Stimulated activated CD8-positive, alpha-beta memory T cell treated with anti-CD3 and anti-CD28 coated beads, Interleukin-15, amount 100 ng/mL, for 1 hour (primary cell): ENCODE data around the gene INSIG2.

Experiments used
- DNase-seq: peaks from one replicate; pipeline ENCODE4 v3.0.0-alpha.2; 2020; ENCODE audit warnings: low read depth

The INSIG2 gene

DNA sequence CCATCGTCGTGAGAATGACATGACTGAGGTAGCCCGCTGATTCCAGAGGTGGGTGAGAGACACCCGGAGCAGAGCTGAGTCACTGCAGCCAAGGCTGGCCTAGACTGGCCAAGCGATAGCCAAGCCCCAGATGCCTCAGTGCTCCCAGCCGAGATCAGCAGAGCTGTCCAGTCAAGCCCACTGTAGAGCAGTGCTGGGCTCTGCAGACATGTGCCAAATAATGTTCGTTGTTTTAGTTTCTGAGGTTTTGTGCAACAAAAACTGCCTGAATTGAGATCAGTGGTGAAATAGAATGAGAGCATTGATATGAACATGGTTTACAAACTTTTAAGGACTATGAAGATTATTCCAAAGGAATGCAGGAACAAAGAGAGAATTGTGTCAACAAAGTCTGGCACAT lies 42.1 kb downstream of the INSIG2 start:
- DNase-seq: no peak

DNA sequence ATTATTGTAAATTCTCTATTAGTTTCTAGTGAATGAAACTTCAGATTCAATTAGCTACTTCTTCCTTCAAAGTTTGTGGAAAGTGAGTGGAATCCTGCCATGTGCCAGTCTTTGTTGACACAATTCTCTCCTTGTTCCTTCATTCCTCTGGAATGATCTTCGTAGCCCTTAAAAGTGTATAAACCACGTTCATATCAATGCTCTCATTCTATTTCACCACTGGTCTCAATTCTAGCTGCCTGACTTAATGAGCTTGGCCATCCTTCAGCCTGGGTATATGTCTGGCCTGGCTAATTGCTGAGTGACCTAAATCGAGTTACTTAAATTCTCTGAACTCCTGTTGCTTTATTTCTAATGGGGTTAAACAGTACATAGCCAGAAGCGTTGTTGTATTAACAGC lies 43.5 kb downstream of the INSIG2 start:
- no peak for DNase-seq

DNA sequence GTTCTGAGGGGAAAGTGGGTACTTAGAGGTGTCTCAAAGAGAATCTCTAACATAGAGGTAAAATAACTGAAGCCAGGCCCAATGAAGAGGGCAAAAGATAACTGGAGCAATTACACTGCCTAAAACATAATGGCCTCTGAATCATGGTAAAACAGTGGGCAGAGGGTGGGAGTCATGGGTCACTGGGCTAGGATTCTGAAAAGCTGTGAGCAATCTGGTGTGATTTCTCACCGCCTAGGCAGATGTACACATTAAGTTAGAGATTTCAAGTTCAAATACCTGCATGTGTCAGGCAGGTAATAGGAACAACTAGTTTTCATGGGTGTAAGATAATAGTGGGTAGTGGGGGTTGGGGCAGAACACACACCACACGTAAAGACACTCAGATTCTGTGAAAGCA lies 45.6 kb downstream of the INSIG2 start:
- no peak for DNase-seq

GRCh38 chr2:118134650-118135049 lies 46.4 kb downstream of the INSIG2 start:
- no peak for DNase-seq

- no peak for DNase-seq
Observed at GRCh38 chr2:118145207-118145606, 56.9 kb downstream of the INSIG2 start.

DNA sequence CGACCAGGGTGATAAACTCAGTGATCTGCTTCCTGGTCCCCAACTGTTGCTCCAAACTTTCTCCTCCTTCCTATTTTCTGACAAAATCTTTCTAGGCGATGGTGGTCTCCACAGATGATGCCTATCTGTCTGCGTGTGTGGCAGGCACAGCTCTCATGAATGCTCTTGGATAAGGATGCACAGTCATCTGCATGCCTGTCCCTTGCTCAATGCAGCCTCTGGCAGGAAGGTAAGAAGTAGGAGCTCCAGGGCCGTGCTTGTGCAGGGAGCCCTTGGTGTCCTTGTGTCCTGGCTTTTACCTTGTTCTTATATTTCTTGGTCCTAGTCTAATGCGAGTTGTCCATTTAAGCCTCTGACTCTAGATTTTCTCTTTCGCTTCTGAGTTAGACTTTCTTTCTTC lies 57.5 kb downstream of the INSIG2 start:
- DNase-seq: no peak

DNA sequence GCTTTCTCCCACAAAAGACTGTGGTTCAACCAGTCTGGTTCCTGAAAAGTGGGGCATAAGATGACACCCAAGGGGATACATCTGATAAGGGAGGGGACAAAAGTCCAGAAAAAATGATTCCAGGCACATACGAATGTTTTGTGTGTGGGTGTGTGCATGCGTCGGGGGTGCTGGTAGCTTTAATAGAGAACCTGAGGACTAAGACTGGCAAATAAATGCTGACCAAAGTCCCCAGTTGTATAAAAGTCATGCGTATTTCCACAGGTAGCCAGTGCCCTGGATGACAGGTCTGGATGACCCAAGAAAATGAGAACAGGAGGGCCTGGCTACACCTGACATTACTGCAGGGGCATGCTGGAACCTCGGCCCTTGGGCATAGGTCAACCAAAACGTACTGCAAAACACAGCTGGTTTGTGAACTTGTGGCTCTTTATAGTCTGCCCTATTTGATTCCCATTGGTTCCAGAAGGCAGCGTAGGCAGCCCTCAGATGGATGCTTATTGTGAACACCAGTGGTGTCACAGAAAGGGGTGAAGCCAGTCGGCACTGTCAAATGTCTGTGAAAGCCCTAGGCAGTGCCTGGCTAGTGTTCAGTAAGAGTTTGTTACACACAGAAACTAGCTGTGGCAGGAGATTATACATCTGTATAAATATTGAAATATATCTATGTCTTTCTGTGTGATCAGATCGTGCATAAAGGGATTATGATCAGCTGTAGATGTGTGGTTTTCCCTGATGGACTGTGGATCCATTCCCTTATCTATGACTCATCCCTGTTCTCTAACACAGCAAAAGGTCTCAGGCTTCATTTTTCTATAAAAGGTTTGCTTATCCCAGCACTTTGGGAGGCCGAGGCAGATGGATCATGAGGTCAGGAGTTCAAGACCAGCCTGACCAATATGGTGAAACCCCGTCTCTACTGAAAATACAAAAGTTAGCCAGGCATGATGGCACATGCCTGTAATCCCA lies 58.3 kb downstream of the INSIG2 start:
- DNase-seq: no peak

GRCh38 chr2:118148133-118148532 lies 59.9 kb downstream of the INSIG2 start:
- no peak for DNase-seq

GRCh38 chr2:118148809-118149208 lies 60.5 kb downstream of the INSIG2 start:
- DNase-seq: no peak

DNA sequence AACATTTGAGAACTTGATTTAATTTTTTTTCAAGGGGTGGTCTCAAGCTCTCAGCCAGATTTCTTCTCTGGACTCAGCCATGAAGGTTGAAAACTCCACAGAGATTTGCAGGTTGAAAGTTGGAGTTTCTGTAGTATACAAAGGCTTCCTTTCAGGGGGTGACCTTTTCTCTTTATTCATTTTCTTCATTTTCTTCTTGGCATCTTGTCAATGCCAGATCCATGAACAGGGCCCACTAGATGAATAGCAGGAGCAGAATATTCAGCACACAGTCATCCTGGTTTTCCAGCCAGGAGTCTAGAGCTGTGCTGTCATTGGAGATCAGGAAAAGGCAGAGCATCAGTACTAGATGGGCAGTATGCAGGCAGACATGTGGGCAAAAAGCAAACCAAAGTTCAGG lies 62.0 kb downstream of the INSIG2 start:
- no peak for DNase-seq

- DNase-seq: no peak
Observed at GRCh38 chr2:118151831-118152230, 63.6 kb downstream of the INSIG2 start.

- DNase-seq: no peak
Observed at GRCh38 chr2:118153433-118153832, 65.2 kb downstream of the INSIG2 start.

DNA sequence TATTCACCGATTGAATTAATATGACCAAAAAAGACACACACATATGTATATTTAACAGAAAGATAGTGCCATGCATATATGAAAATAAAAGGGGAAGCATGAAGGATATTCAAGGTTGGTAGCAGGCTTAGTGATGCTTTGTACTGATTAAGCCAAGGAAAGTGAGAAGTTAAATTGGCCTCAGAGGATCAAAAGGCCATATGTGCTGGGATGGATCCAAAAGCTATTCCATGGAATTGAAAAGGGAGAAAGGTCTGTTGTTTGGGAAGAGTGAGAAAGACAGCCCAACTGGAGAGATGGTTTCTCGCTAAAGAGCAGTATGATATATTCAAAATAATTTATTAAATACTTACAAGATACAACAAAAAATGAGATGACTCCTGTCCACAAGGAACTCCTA lies 65.9 kb downstream of the INSIG2 start:
- no peak for DNase-seq
